K562 (cell line): ENCODE data around the gene NCDN. TPM values are rescaled to one million over a fixed set of nuclear protein-coding genes. Genes with fewer than 3 reads are reported as not detected.
A peak's percentile ranks its signal among the peaks of the same experiment; 100 is the strongest.

Source experiments
- ATAC-seq: fragments of 200-7000 bp; cut with Tn5 transposase; 3 replicates; pipeline ENCODE4 v1.9.1; 2020; ENCODE audit warnings: moderate library complexity
- BruUV-seq: library from RNA; stranded (reverse); fragments of 400-500 nt; replicated peaks from 2 replicates; lab custom pipeline; 2021; lab: Mats Ljungman, UMichigan
- CTCF ChIA-PET: fragments of 300-600 bp; formaldehyde crosslinking; extraction: SDS; loops from one replicate; lab custom pipeline; 2021; ENCODE audit warnings: low intra/inter-chr PET ratio; lab: Yijun Ruan, JAX
- POLR2A ChIA-PET: fragments of 300-600, 350-650 bp; sonication (Branson Sonifier 250); formaldehyde crosslinking; extraction: SDS; loops from one replicate; lab custom pipeline; 2021; ENCODE audit warnings: antibody characterized with exemption, inconsistent platforms; lab: Yijun Ruan, JAX
- DNase-seq, 4 experiments: peaks; one replicate each; pipeline versions ENCODE4 v3.0.0 to v3.0.0-alpha.2; 2011 to 2018; ENCODE audit warnings: low spot score in 3 of 4, mixed read lengths in 3 of 4; ENCODE audit errors: extremely low read depth in 1 of 4
- FAIRE-seq: peaks from 2 replicates; lab custom pipeline; 2011; peaks lifted over from hg19 to GRCh38; lab: Jason Lieb, UNC
- H2AFZ ChIP-seq: 2 replicates; pipeline ENCODE4 v1.6.0; 2011; ENCODE audit warnings: low read depth, low read length, control low read depth, inconsistent platforms
- H3K27ac ChIP-seq: fragments of 200-600 bp; 3 replicates; pipeline ENCODE4 v1.8.0; 2011; ENCODE audit warnings: low read depth, mild to moderate bottlenecking, control low read depth, inconsistent platforms, low read length, moderate library complexity, mixed read lengths; ENCODE audit errors: extremely low read depth
- H3K27me3 ChIP-seq, 2 experiments: fragments of 300-600 bp in 1 of 2; 2 replicates in 1 of 2; 3 replicates in 1 of 2; pipeline versions ENCODE4 v1.6.0 to v1.8.0; 2011; ENCODE audit warnings: inconsistent platforms in 2 of 2, low read length in 2 of 2, mild to moderate bottlenecking in 1 of 2, mixed read lengths in 1 of 2, moderate library complexity in 1 of 2; ENCODE audit not compliant: control insufficient read depth in 2 of 2, insufficient read depth in 2 of 2
- H3K36me3 ChIP-seq: fragments of 300-600 bp; 3 replicates; pipeline ENCODE4 v1.8.0; 2011; ENCODE audit warnings: mild to moderate bottlenecking, low read length, inconsistent platforms; ENCODE audit not compliant: control insufficient read depth, insufficient read depth
- H3K4me1 ChIP-seq, 2 experiments: fragments of 200-600 bp in 1 of 2; replicated peaks in 1 of 2; 2 replicates in 1 of 2; 3 replicates in 1 of 2; pipeline versions ENCODE4 v1.5.1 to v1.8.0; 2011; ENCODE audit warnings: inconsistent platforms in 2 of 2, low read length in 2 of 2, mild to moderate bottlenecking in 1 of 2, mixed read lengths in 1 of 2, moderate library complexity in 1 of 2; ENCODE audit not compliant: control insufficient read depth in 2 of 2, insufficient read depth in 2 of 2
- H3K4me2 ChIP-seq: 2 replicates; pipeline ENCODE4 v1.6.1; 2011; ENCODE audit warnings: low read length, control low read depth, inconsistent platforms, mixed read lengths; ENCODE audit not compliant: insufficient read depth
- H3K4me3 ChIP-seq: fragments of 200-600 bp; sonication (generic), shearing (Covaris generic); 2 replicates; pipeline ENCODE4 v1.5.1; 2016; ENCODE audit warnings: control low read depth, inconsistent platforms
- H3K79me2 ChIP-seq: fragments of 200-600 bp; 3 replicates; pipeline ENCODE4 v1.8.0; 2011; ENCODE audit warnings: low read length, inconsistent platforms; ENCODE audit not compliant: control insufficient read depth, insufficient read depth
- H3K9ac ChIP-seq, 2 experiments: 2 replicates each; pipeline versions ENCODE4 v1.6.0 to v1.6.1; 2011; ENCODE audit warnings: low read depth in 2 of 2, low read length in 2 of 2, control low read depth in 1 of 2, inconsistent platforms in 1 of 2, mild to moderate bottlenecking in 1 of 2, mixed read lengths in 1 of 2; ENCODE audit not compliant: insufficient read depth in 1 of 2
- H3K9me1 ChIP-seq: one replicate; pipeline ENCODE4 v1.6.0; 2011; ENCODE audit warnings: inconsistent platforms, mild to moderate bottlenecking, low read length, moderate library complexity; ENCODE audit not compliant: control insufficient read depth, insufficient read depth
- H3K9me3 ChIP-seq: replicated peaks from 2 replicates; pipeline ENCODE4 v1.5.1; 2011; ENCODE audit warnings: low read depth, low read length, inconsistent platforms; ENCODE audit not compliant: control insufficient read depth, insufficient read depth
- H4K20me1 ChIP-seq: replicated peaks from 2 replicates; pipeline ENCODE4 v1.6.1; 2011; ENCODE audit warnings: low read length, inconsistent platforms, mixed read lengths; ENCODE audit not compliant: control insufficient read depth, insufficient read depth
- CHD4 ChIP-seq: fragments of 200-600 bp; sonication (generic); IDR thresholded peaks from 3 replicates; pipeline ENCODE4 v1.6.1; 2012; ENCODE audit warnings: low read depth, mild to moderate bottlenecking, mixed read lengths, low read length, inconsistent platforms; ENCODE audit not compliant: insufficient read depth, insufficient replicate concordance, poor library complexity, severe bottlenecking
- FUS ChIP-seq: fragments of 200-400 bp; formaldehyde crosslinking; optimal IDR thresholded peaks from 2 replicates; pipeline ENCODE3; 2017; ENCODE audit warnings: low read depth, low read length
- HOXB6 ChIP-seq: fragments of 250-450 bp; sonication (Bioruptor Pico); IDR thresholded peaks from 2 replicates; pipeline ENCODE4 v1.5.1; 2022; ENCODE audit warnings: mild to moderate bottlenecking, borderline replicate concordance
- PPARD ChIP-seq: fragments of 250-450 bp; sonication (Bioruptor Pico); IDR thresholded peaks from 2 replicates; pipeline ENCODE4 v1.8.0; 2022; ENCODE audit warnings: inconsistent platforms, mild to moderate bottlenecking, moderate library complexity
- SAP30 ChIP-seq: fragments of 200-600 bp; sonication (generic); IDR thresholded peaks from 2 replicates; pipeline ENCODE4 v1.6.1; 2012; ENCODE audit warnings: borderline replicate concordance, low read depth, mild to moderate bottlenecking, moderate library complexity, low read length, control low read depth, inconsistent platforms; ENCODE audit not compliant: insufficient read depth, poor library complexity, severe bottlenecking
- TRIM28 ChIP-seq: fragments of 450-650 bp; IDR thresholded peaks from 2 replicates; pipeline ENCODE4 v1.6.1; 2017
- ZSCAN32 ChIP-seq: fragments of 450-650 bp; formaldehyde crosslinking; IDR thresholded peaks from 2 replicates; pipeline ENCODE4 v1.4.0; 2020; ENCODE audit warnings: mild to moderate bottlenecking, moderate library complexity
- WGBS: fragments of 100-300 bp; shearing (Covaris generic); methylation state at CpG from one replicate; pipeline ENCODE4 v1.1.6; 2016; ENCODE audit warnings: low coverage, mixed read lengths; ENCODE audit not compliant: insufficient coverage; ENCODE audit errors: missing lambda C conversion rate; 5-methylcytosine and 5-hydroxymethylcytosine counted together
- in situ Hi-C: fragments of 300-500 bp; cut with MboI; formaldehyde crosslinking; loops from 4 replicates; pipeline ENCODE4 v1.15.0; 2018; ENCODE audit warnings: inconsistent platforms, mixed read lengths
- intact Hi-C: fragments of 100-400 bp; cut with micrococcal nuclease; formaldehyde crosslinking; loops from 2 replicates; pipeline ENCODE4 v1.14.2; 2022
- polyA plus RNA-seq, 8 experiments: library from polyadenylated mRNA; depleted of rRNA in 4 of 8; stranded (reverse) in 5 of 8; unstranded in 3 of 8; fragments of >200 nt; fragmentation: Nextera tagmentation in 2 of 8; fragmentation: Illumina TruSeq in 1 of 8; extraction: Ambion mirVana in 2 of 8; extraction: Trizol in 1 of 8; gene quantifications; 2 replicates each; pipeline versions ENCODE4 v1.2.1 to v1.2.3, GENCODE V29; 2011 to 2014; ENCODE audit warnings: inconsistent platforms in 1 of 8, missing spikeins in 1 of 8
- total RNA-seq, 7 experiments: library from RNA; depleted of rRNA in 6 of 7; stranded (reverse); fragments of >200 nt in 6 of 7; fragmentation: Illumina TruSeq in 2 of 7; extraction: Trizol in 2 of 7; gene quantifications; 2 replicates each; pipeline versions ENCODE4 v1.2.1 to v1.2.3, GENCODE V29; 2011 to 2021; ENCODE audit warnings: low replicate concordance in 1 of 7
- TF ChIP-seq, protein P1 (sequence below): fragments of 250-450 bp; sonication (Bioruptor Pico); IDR thresholded peaks from 2 replicates; pipeline ENCODE4 v1.4.0; 2020
- TF ChIP-seq, protein P2 (sequence below): sonication (generic); formaldehyde crosslinking; IDR thresholded peaks from 2 replicates; pipeline ENCODE4 v1.8.0; 2022; ENCODE audit warnings: mild to moderate bottlenecking, missing genetic modification reagents
- TF ChIP-seq, protein P3 (sequence below): fragments of 450-650 bp; IDR thresholded peaks from 2 replicates; pipeline ENCODE4 v1.6.1; 2016; ENCODE audit warnings: mild to moderate bottlenecking

Gene NCDN
- total and polyA plus RNA-seq, 9 of the 15 experiments (the other 6 are each of a cell fraction or from before 2014, with no cell fraction given), result 1.9 to 35.1 (median 10.7) TPM

DNA sequence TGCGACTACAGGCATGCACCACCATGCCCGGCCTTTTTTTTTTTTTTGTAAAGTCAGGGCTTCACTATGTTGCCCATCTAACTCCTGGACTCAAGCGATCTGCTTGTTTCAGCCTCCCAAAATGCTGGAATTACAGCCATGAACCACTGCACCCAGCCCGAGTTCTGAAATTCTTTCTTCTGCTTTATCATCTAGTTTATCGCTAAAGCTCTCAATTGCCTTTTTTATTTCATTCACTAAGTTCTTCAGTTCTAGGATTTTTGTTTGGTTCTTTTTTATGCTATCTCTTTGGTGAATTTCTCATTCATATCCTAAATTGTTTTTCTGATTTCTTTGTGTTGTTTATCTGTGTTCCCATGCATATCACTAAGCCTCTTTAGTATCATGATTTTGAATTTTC, 27.4 kb upstream of the NCDN start:
- H3K36me3 ChIP-seq, result peaks cover 27% of the 10 kb centered on the region
- FAIRE-seq (no peak), DNase-seq (no peak), ATAC-seq (no peak)
- no peaks in the 10 kb centered on the region for H3K9me1 ChIP-seq
- ChIA-PET POLR2A (interaction anchor here (0.6 kb wide), 2 partner anchors 17 to 36 kb away, joined by 3 read pairs; no protein-coding TSS in a partner anchor), CTCF (interaction anchor here (0.6 kb wide), 1 partner anchor 65 kb away, joined by 3 read pairs; no protein-coding TSS in a partner anchor)
- H3K9ac ChIP-seq, result no peak overlapping the region
- H3K79me2 ChIP-seq, result peaks cover 9% of the 10 kb centered on the region
- no peak overlapping the region for H3K4me3 ChIP-seq
- H3K9me3 ChIP-seq, result peaks cover 19% of the 10 kb centered on the region
- H3K27ac ChIP-seq, result no peak overlapping the region
- H2AFZ ChIP-seq, result no peak overlapping the region
- no TSS peak for BruUV-seq
- in situ Hi-C loops (no loop called here), intact Hi-C loops (no loop called here)
- H3K4me1 ChIP-seq, result peaks cover 0 to 4% of the 10 kb centered on the region in 2 experiments; a peak in 2 of 5 replicates
- WGBS, result 79% methylated on average over 5 of the region's 5 CpGs
- no peaks in the 10 kb centered on the region for H3K27me3 ChIP-seq
- no peak overlapping the region for H3K4me2 ChIP-seq
- no peaks in the 10 kb centered on the region for H4K20me1 ChIP-seq
- TF ChIP-seq, protein P1, sequence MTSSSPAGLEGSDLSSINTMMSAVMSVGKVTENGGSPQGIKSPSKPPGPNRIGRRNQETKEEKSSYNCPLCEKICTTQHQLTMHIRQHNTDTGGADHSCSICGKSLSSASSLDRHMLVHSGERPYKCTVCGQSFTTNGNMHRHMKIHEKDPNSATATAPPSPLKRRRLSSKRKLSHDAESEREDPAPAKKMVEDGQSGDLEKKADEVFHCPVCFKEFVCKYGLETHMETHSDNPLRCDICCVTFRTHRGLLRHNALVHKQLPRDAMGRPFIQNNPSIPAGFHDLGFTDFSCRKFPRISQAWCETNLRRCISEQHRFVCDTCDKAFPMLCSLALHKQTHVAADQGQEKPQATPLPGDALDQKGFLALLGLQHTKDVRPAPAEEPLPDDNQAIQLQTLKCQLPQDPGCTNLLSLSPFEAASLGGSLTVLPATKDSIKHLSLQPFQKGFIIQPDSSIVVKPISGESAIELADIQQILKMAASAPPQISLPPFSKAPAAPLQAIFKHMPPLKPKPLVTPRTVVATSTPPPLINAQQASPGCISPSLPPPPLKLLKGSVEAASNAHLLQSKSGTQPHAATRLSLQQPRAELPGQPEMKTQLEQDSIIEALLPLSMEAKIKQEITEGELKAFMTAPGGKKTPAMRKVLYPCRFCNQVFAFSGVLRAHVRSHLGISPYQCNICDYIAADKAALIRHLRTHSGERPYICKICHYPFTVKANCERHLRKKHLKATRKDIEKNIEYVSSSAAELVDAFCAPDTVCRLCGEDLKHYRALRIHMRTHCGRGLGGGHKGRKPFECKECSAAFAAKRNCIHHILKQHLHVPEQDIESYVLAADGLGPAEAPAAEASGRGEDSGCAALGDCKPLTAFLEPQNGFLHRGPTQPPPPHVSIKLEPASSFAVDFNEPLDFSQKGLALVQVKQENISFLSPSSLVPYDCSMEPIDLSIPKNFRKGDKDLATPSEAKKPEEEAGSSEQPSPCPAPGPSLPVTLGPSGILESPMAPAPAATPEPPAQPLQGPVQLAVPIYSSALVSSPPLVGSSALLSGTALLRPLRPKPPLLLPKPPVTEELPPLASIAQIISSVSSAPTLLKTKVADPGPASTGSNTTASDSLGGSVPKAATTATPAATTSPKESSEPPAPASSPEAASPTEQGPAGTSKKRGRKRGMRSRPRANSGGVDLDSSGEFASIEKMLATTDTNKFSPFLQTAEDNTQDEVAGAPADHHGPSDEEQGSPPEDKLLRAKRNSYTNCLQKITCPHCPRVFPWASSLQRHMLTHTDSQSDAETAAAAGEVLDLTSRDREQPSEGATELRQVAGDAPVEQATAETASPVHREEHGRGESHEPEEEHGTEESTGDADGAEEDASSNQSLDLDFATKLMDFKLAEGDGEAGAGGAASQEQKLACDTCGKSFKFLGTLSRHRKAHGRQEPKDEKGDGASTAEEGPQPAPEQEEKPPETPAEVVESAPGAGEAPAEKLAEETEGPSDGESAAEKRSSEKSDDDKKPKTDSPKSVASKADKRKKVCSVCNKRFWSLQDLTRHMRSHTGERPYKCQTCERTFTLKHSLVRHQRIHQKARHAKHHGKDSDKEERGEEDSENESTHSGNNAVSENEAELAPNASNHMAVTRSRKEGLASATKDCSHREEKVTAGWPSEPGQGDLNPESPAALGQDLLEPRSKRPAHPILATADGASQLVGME (CRISPR knock-in tag), result no peak
- TF ChIP-seq FUS (no peak), TRIM28 (peak; percentile 87), PPARD (no peak), ZSCAN32 (CRISPR knock-in tag) (no peak), SAP30 (no peak), CHD4 (no peak), HOXB6 (no peak)
- TF ChIP-seq, protein P2, sequence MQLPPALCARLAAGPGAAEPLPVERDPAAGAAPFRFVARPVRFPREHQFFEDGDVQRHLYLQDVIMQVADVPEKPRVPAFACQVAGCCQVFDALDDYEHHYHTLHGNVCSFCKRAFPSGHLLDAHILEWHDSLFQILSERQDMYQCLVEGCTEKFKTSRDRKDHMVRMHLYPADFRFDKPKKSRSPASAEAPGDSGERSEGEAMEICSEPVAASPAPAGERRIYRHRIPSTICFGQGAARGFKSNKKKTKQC (CRISPR knock-in tag), result no peak
- TF ChIP-seq, protein P3, sequence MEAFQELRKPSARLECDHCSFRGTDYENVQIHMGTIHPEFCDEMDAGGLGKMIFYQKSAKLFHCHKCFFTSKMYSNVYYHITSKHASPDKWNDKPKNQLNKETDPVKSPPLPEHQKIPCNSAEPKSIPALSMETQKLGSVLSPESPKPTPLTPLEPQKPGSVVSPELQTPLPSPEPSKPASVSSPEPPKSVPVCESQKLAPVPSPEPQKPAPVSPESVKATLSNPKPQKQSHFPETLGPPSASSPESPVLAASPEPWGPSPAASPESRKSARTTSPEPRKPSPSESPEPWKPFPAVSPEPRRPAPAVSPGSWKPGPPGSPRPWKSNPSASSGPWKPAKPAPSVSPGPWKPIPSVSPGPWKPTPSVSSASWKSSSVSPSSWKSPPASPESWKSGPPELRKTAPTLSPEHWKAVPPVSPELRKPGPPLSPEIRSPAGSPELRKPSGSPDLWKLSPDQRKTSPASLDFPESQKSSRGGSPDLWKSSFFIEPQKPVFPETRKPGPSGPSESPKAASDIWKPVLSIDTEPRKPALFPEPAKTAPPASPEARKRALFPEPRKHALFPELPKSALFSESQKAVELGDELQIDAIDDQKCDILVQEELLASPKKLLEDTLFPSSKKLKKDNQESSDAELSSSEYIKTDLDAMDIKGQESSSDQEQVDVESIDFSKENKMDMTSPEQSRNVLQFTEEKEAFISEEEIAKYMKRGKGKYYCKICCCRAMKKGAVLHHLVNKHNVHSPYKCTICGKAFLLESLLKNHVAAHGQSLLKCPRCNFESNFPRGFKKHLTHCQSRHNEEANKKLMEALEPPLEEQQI, result no peak
